ENCODE data around the gene TACSTD2.

The TACSTD2 gene

DNA sequence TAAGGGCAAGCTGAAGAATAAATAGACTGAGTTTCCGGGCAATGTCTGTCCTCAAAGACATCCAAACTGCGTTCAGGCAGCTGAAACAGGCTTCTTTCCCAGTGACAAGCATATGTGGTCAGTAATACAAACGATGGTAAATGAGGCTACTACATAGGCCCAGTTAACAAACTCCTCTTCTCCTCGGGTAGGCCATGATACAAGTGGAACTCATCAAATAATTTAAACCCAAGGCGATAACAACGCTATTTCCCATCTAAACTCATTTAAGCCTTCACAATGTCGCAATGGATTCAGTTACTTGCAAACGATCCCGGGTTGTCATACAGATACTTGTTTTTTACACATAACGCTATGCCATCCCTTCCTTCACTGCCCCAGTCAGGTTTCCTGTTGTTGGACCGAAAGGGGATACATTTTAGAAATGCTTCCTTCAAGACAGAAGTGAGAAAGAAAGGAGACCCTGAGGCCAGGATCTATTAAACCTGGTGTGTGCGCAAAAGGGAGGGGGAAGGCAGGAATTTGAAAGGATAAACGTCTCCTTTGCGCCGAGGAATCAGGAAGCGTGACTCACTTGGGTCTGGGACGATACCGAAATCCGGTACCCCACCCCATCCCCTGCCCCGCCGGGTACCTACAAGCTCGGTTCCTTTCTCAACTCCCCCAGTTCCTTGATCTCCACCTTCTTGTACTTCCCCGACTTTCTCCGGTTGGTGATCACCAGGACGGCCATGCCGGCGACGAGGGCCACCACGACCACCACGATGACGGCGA is 1.3 kb downstream of the TACSTD2 start:
- no peak overlapping the region for H3K4me3 ChIP-seq (ENCODE audit: low read depth, low read length)
- TF ChIP-seq, protein P1, sequence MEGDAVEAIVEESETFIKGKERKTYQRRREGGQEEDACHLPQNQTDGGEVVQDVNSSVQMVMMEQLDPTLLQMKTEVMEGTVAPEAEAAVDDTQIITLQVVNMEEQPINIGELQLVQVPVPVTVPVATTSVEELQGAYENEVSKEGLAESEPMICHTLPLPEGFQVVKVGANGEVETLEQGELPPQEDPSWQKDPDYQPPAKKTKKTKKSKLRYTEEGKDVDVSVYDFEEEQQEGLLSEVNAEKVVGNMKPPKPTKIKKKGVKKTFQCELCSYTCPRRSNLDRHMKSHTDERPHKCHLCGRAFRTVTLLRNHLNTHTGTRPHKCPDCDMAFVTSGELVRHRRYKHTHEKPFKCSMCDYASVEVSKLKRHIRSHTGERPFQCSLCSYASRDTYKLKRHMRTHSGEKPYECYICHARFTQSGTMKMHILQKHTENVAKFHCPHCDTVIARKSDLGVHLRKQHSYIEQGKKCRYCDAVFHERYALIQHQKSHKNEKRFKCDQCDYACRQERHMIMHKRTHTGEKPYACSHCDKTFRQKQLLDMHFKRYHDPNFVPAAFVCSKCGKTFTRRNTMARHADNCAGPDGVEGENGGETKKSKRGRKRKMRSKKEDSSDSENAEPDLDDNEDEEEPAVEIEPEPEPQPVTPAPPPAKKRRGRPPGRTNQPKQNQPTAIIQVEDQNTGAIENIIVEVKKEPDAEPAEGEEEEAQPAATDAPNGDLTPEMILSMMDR (IDR thresholded peaks at IDR 0.05; ENCODE audit: low read depth, low read length, missing control alignments) = no peak
- no peak for DNase-seq (ENCODE audit: low read depth)
- in situ Hi-C loops (cut with HindIII; ENCODE audit: low sequenced_read_pairs) = no loop called here

DNA sequence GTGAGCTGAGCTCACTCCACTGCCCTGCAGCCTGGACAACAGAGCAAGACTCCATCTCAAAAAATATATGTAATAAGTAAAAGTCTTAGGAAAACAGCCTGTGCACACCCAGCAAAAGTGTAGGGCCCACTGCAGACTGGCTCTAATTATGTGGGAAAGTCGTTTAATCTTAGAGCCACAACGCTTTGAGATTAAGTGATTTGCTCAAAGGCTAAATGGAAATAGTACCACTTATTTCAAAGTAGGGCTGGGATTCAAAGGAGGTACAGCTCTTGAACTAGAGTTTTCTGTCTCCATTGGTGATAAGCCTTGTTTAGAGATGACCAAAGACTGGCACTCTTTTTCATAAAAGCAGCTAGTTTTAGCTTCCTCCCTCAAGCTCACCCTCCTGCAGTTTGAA is 2.2 kb downstream of the TACSTD2 start:
- TF ChIP-seq, protein P1 (IDR thresholded peaks at IDR 0.05; ENCODE audit: low read depth, low read length, missing control alignments) = no peak
- H3K4me3 ChIP-seq (ENCODE audit: low read depth, low read length) = no peak overlapping the region
- no peak for DNase-seq (ENCODE audit: low read depth)
- in situ Hi-C loops (cut with HindIII; ENCODE audit: low sequenced_read_pairs) = no loop called here

DNA sequence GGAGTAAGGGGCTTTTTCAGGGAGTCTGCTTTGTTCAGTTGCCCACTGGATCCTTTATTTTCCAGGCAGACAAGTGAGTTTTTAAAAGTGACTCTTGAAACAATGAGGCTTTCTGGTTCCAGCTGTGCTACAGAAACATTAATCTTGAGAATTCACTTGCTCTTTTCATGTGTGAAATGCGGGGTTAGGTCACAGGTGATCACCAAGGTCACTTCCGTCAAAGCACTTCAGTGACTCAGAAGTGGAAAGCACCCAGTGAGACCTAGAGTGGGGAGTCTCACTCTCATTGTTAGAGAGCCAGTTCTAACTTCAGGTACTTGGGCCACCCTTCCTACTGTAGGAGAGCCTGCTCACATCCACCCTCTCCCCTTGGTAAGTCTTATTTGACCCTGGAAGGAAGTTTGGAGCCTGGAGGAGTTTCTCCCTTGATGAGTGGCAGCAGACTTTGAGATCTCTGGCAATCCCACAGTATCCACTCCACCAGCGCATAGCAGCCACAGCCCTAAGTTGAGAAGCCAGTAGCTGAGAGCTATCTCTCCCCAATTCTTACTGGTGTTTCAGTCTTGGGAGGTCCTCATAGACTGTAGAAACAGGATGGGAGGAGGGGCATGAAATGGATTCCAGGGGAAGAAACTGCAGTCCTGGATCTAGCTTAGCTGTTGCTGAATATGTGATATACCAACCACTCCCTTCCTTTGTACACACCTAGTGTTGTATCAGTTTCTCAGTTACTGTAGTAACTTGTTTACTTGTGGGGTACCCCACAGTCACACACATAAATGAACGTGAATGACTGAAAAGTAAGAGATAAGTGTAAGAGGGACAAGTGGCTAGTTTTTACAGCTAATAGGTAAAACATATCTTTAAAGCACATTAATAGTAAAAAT is 3.1 kb downstream of the TACSTD2 start:
- DNase-seq (ENCODE audit: low read depth) = no peak
- in situ Hi-C loops (cut with HindIII; ENCODE audit: low sequenced_read_pairs) = no loop called here

GRCh38 chr1:58573138-58573537 is 3.9 kb downstream of the TACSTD2 start:
- TF ChIP-seq, protein P1 (IDR thresholded peaks at IDR 0.05; ENCODE audit: low read depth, low read length, missing control alignments) = no peak
- in situ Hi-C loops (cut with HindIII; ENCODE audit: low sequenced_read_pairs) = no loop called here
- no peak for DNase-seq (ENCODE audit: low read depth)
- H3K4me3 ChIP-seq (ENCODE audit: low read depth, low read length) = no peak overlapping the region

More for the DNA sequence above, 3.1 kb downstream of the TACSTD2 start:
- TF ChIP-seq, protein P1 (IDR thresholded peaks at IDR 0.05; ENCODE audit: low read depth, low read length, missing control alignments) = no peak
- H3K4me3 ChIP-seq (ENCODE audit: low read depth, low read length) = no peak overlapping the region

GRCh38 chr1:58572690-58573089 is 4.4 kb downstream of the TACSTD2 start:
- no peak for DNase-seq (ENCODE audit: low read depth)
- H3K4me3 ChIP-seq (ENCODE audit: low read depth, low read length) = no peak overlapping the region
- TF ChIP-seq, protein P1 (IDR thresholded peaks at IDR 0.05; ENCODE audit: low read depth, low read length, missing control alignments) = no peak
- in situ Hi-C loops (cut with HindIII; ENCODE audit: low sequenced_read_pairs) = no loop called here

DNA sequence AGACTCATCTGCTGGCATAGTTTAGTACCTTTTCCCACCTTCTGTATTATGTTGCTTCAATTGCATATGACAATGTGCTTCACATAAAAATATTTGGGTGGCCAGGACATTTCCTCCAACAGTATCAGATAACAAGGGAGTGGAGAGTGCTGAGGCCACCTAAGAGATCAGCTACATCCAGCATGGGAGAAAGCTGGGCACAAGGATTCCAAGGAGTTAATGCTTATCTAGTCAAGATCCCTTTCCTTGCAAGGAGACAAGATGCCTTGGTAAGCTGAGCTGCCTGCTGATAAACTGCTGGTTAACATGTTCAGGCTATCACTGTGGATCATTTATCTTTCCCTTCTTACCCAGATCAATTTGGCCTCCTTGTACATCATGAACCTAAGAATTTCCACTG is 5.4 kb downstream of the TACSTD2 start:
- no peak overlapping the region for H3K4me3 ChIP-seq (ENCODE audit: low read depth, low read length)
- DNase-seq (ENCODE audit: low read depth) = no peak
- in situ Hi-C loops (cut with HindIII; ENCODE audit: low sequenced_read_pairs) = no loop called here
- TF ChIP-seq, protein P1 (IDR thresholded peaks at IDR 0.05; ENCODE audit: low read depth, low read length, missing control alignments) = no peak
